Esophagus squamous epithelium (tissue), 5 donors: ENCODE measurements around the gene SIGLEC9. TPM values are rescaled to one million over a fixed set of nuclear protein-coding genes. Genes with fewer than 3 reads are reported as not detected.

Experiments
- DNase-seq: peaks from one replicate; lab custom pipeline; 2025; lab: John Stamatoyannopoulos, UW
- H3K27ac ChIP-seq, 4 donors: fragments of 200-600 bp; sonication (generic); one replicate each; pipeline ENCODE4 v1.5.1; 2016 to 2019; ENCODE audit warnings: mild to moderate bottlenecking in 1 of 4
- H3K27me3 ChIP-seq, 4 donors: fragments of 200-600 bp; sonication (generic); 1 replicate in 3 of 4; 2 replicates in 1 of 4; pipeline versions ENCODE4 v1.5.1 to v1.6.0; 2017 to 2021; ENCODE audit warnings: antibody characterized with exemption in 1 of 4
- H3K36me3 ChIP-seq, 3 donors: fragments of 200-600 bp; sonication (generic); one replicate each; pipeline ENCODE4 v1.5.1; 2016 to 2019
- H3K4me1 ChIP-seq, 3 donors: fragments of 200-600 bp; sonication (generic); one replicate each; pipeline ENCODE4 v1.5.1; 2017 to 2019
- H3K4me3 ChIP-seq, 4 donors: fragments of 200-600 bp; sonication (generic); 1 replicate in 3 of 4; 2 replicates in 1 of 4; pipeline ENCODE4 v1.5.1; 2016 to 2019; ENCODE audit warnings: mild to moderate bottlenecking in 2 of 4, moderate library complexity in 1 of 4
- H3K9me3 ChIP-seq, 3 donors: fragments of 200-600 bp; sonication (generic); one replicate each; pipeline ENCODE4 v1.5.1; 2016 to 2019
- POLR2A ChIP-seq, 4 donors: fragments of 450-650 bp; IDR thresholded peaks; one replicate each; pipeline ENCODE4 v1.6.1; 2017; ENCODE audit warnings: antibody characterized with exemption in 4 of 4, mild to moderate bottlenecking in 4 of 4, moderate library complexity in 3 of 4
- WGBS, 2 donors: methylation state at CpG; one replicate each; pipeline ENCODE4 v1.1.5; 2018; 5-methylcytosine and 5-hydroxymethylcytosine counted together
- intact Hi-C: fragments of 100-400 bp; cut with DNase I; formaldehyde crosslinking; loops from one replicate; pipeline ENCODE4 v1.15.0; 2022
- total RNA-seq, 4 donors: library from RNA; depleted of rRNA; stranded (reverse); fragments of >200 nt; gene quantifications; one replicate each; pipeline ENCODE4 v1.1.0, GENCODE V29; 2016
- TF ChIP-seq, protein P1 (sequence below), 6 experiments: fragments of 450-650 bp in 4 of 6; fragments of 200-600 bp in 2 of 6; sonication (generic) in 2 of 6; IDR thresholded peaks; one replicate each; pipeline ENCODE4 v1.5.1; 2016 to 2019; ENCODE audit warnings: antibody characterized with exemption in 6 of 6, mild to moderate bottlenecking in 4 of 6, moderate library complexity in 4 of 6
- donor health status: DM: yes; HTN: yes; CAD: no.

The SIGLEC9 gene
- total RNA-seq, 4 donors from 2014 or later: 0.49 to 4.4 (median 2.4) TPM

DNA sequence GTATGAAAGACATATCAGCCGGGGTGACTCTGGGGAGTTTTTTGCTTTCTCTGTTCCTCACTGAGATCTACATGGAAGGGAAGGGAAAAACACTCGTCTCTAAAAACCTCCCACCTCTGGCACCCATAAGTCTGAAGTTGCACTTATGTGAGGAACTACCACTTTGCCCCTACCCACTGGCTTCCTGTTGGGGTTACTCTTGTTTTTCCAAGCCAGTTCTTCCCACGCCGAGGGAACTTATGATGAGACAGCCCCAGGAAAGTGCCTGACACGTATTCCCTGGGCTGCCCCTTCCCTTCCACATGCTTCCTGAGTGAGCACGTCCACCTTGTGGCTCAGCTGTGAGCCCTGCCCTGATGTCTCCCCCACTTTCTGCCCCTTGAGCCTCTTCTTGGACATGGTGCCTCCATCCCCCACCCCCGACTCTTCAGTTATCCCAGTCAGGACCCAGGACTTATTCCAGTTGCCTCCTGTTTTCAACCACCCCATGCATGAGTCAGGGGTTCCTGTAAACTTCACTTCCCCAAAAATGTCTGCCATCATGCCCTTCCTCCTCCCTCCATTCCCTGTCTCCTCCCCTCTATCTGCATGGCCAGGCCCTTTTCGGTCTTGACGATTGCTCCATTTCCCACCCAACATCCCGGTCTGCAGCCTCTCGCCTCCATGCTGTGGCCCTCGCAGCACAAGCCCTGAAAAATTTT, 12.3 kb downstream of the SIGLEC9 start:
- intact Hi-C loops: no loop called here
- no peaks in the 10 kb centered on the region for H3K9me3 ChIP-seq
- H3K4me3 ChIP-seq: no peak overlapping the region
- TF ChIP-seq, protein P1, sequence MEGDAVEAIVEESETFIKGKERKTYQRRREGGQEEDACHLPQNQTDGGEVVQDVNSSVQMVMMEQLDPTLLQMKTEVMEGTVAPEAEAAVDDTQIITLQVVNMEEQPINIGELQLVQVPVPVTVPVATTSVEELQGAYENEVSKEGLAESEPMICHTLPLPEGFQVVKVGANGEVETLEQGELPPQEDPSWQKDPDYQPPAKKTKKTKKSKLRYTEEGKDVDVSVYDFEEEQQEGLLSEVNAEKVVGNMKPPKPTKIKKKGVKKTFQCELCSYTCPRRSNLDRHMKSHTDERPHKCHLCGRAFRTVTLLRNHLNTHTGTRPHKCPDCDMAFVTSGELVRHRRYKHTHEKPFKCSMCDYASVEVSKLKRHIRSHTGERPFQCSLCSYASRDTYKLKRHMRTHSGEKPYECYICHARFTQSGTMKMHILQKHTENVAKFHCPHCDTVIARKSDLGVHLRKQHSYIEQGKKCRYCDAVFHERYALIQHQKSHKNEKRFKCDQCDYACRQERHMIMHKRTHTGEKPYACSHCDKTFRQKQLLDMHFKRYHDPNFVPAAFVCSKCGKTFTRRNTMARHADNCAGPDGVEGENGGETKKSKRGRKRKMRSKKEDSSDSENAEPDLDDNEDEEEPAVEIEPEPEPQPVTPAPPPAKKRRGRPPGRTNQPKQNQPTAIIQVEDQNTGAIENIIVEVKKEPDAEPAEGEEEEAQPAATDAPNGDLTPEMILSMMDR (IDR thresholded peaks at IDR 0.05): no peak
- TF ChIP-seq POLR2A (IDR thresholded peaks at IDR 0.05): no peak
- DNase-seq: no peak
- WGBS, 2 donors: 53 to 66% methylated on average over 12 of the region's 12 CpGs
- H3K36me3 ChIP-seq: no peaks in the 10 kb centered on the region
- H3K4me1 ChIP-seq: no peaks in the 10 kb centered on the region
- H3K27ac ChIP-seq: peak overlapping the region in 2 of 4 donors; percentile 45 to 48
- H3K27me3 ChIP-seq: peaks cover 0 to 51% (median 0%) of the 10 kb centered on the region in 4 donors

- Histone ChIP-seq H3K4me1 (no peaks in the 10 kb centered on the region), H3K4me3 (no peak overlapping the region), H3K27me3 (peaks cover 0 to 56% (median 0%) of the 10 kb centered on the region in 4 donors), H3K36me3 (no peaks in the 10 kb centered on the region), H3K27ac (peak overlapping the region in 2 of 4 donors; percentile 45 to 48), H3K9me3 (no peaks in the 10 kb centered on the region)
- no peak for TF ChIP-seq POLR2A (IDR thresholded peaks at IDR 0.05)
- 70 to 72% methylated on average over 4 to 6 of the region's 9 CpGs for whole genome bisulfite sequencing, 2 donors
- intact Hi-C loops: no loop called here
- no peak for DNase-seq
Observed at GRCh38 chr19:51137792-51138425, 13.2 kb downstream of the SIGLEC9 start.

- WGBS, 2 donors: 53% methylated on average over 3 of the region's 6 CpGs; no CpG with 5 or more reads in 1 of the 2 donors
Observed at GRCh38 chr19:51138549-51138979, 13.9 kb downstream of the SIGLEC9 start.

GRCh38 chr19:51139299-51140014, 14.8 kb downstream of the SIGLEC9 start:
- Histone ChIP-seq H3K9me3 (no peaks in the 10 kb centered on the region), H3K36me3 (no peaks in the 10 kb centered on the region), H3K4me3 (no peak overlapping the region), H3K27ac (peak overlapping the region in 2 of 4 donors; percentile 45 to 48), H3K4me1 (no peaks in the 10 kb centered on the region), H3K27me3 (peaks cover 0 to 65% (median 0%) of the 10 kb centered on the region in 4 donors)
- intact Hi-C loops: no loop called here
- DNase-seq: no peak
- 58 to 59% methylated on average over 4 of the region's 4 CpGs for WGBS, 2 donors
- no peak for TF ChIP-seq POLR2A (IDR thresholded peaks at IDR 0.05)
- TF ChIP-seq, protein P1 (IDR thresholded peaks at IDR 0.05): no peak

More at GRCh38 chr19:51138549-51138979, 13.9 kb downstream of the SIGLEC9 start:
- no peak for TF ChIP-seq POLR2A (IDR thresholded peaks at IDR 0.05)
- TF ChIP-seq, protein P1 (IDR thresholded peaks at IDR 0.05): no peak
- no peaks in the 10 kb centered on the region for H3K9me3 ChIP-seq
- peak overlapping the region in 2 of 4 donors; percentile 45 to 48 for H3K27ac ChIP-seq
- peaks cover 0 to 57% (median 0%) of the 10 kb centered on the region in 4 donors for H3K27me3 ChIP-seq
- no peak for DNase-seq
- no peaks in the 10 kb centered on the region for H3K36me3 ChIP-seq
- no peak overlapping the region for H3K4me3 ChIP-seq
- H3K4me1 ChIP-seq: no peaks in the 10 kb centered on the region
- intact Hi-C loops: no loop called here

- no peaks in the 10 kb centered on the region for H3K9me3 ChIP-seq
- no peaks in the 10 kb centered on the region for H3K36me3 ChIP-seq
- intact Hi-C loops: no loop called here
- no peak overlapping the region for H3K27ac ChIP-seq
- no peak for DNase-seq
- no peaks in the 10 kb centered on the region for H3K4me1 ChIP-seq
- TF ChIP-seq, protein P1 (IDR thresholded peaks at IDR 0.05): no peak
- no peak for TF ChIP-seq POLR2A (IDR thresholded peaks at IDR 0.05)
- WGBS, 2 donors: 29 to 30% methylated on average over 5 to 6 of the region's 6 CpGs
- H3K27me3 ChIP-seq: peaks cover 0 to 65% (median 0%) of the 10 kb centered on the region in 4 donors
- no peak overlapping the region for H3K4me3 ChIP-seq
Observed at GRCh38 chr19:51140441-51140840, 15.7 kb downstream of the SIGLEC9 start.
